ENCODE data around the gene EOLA1.
A peak's percentile ranks its signal among the peaks of the same experiment; 100 is the strongest.
"Not testable (repeated sequence)": the region's sequence is repeated elsewhere in the genome, so short reads cannot be mapped to it uniquely, and the experiment has no call there.

Gene EOLA1

DNA sequence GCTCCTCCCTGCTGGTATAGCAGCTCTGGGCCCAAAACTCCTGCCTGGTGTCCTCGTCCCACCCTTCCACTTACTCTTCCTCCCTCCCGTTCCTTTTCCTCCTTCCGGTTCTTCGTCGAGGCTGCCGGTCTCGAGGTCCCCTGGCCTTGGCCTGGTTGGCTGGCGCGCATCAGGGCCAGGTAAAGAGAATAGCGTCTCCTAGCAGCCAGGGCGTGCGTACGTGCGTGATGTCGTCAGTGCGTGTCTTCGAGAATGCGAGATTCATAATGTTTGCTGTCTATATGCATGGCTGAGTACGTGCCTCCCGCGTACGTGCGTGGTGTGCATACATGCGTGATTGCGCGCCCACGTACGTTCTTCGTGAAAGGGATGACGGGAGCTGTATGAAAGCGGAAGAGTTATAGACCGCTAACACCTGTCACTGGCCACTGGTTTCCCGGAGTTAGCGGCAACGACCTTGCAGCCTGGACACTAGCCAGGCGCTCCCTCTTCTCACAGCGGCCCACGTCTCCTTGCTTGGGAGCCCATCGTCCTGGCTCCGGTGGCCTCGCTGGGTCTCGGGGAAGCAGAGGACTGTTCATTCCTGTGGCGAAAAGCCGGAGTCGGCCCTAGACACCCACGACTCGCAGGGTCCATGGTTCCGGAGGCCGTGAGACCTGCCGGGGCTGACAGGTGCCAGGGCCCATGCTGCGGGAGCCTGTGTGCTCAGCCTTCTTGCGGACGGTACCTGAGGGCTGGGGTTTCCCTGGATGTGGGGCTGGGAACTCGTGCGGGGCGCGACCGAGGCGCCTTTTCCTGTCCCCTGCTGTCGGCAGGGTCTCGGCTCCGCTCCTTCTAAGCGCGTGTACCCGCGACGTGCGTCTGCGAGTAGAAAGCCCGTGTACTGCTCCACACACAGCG is at the start of gene EOLA1:
TSS of gene EOLA1 (plus strand) at position 392 of the 900 bp plus-strand sequence. CDS start 4,619 bp downstream, outside the sequence.
- Mint-ChIP-seq H3K27me3 (ENCODE audit: low read depth) (no peaks in the 10 kb centered on the region), H3K4me3 (peak within 1 kb of the TSS; percentile 100), H3K9me3 (no peaks in the 10 kb centered on the region), H3K4me1 (ENCODE audit: low read depth) (peaks cover 1% of the 10 kb centered on the region), H3K27ac (peak within 1 kb of the TSS; percentile 100), H3K36me3 (ENCODE audit: low read depth) (peaks cover 6% of the 10 kb centered on the region)
- peak; percentile 80 for DNase-seq (ENCODE audit: low spot score)

DNA sequence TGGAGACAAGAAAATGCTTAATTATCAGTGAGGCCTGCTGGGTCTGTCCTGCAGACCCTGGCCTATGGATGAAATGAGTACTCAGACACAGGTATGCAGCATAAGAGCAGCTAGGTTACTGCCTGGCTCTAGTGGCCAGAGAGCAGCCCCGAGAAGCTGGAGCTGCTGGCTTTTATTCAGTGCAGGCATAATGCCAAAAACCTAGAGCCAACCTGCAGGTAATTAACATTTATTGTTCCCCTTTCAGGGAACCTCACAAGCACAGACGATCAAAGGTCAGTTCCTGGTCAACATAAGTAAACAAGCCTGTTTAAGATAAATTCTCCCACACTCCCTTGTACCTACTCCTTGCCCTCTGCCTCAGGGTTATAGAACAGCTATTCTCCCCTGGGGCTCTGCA is 49.0 kb upstream of the EOLA1 start:
- Mint-ChIP-seq H3K9me3 (no peaks in the 10 kb centered on the region), H3K27ac (no peak overlapping the region), H3K4me1 (ENCODE audit: low read depth) (peaks cover 5% of the 10 kb centered on the region), H3K4me3 (no peak overlapping the region), H3K36me3 (ENCODE audit: low read depth) (peaks cover 31% of the 10 kb centered on the region), H3K27me3 (ENCODE audit: low read depth) (no peaks in the 10 kb centered on the region)
- DNase-seq (ENCODE audit: low spot score), result no peak

DNA sequence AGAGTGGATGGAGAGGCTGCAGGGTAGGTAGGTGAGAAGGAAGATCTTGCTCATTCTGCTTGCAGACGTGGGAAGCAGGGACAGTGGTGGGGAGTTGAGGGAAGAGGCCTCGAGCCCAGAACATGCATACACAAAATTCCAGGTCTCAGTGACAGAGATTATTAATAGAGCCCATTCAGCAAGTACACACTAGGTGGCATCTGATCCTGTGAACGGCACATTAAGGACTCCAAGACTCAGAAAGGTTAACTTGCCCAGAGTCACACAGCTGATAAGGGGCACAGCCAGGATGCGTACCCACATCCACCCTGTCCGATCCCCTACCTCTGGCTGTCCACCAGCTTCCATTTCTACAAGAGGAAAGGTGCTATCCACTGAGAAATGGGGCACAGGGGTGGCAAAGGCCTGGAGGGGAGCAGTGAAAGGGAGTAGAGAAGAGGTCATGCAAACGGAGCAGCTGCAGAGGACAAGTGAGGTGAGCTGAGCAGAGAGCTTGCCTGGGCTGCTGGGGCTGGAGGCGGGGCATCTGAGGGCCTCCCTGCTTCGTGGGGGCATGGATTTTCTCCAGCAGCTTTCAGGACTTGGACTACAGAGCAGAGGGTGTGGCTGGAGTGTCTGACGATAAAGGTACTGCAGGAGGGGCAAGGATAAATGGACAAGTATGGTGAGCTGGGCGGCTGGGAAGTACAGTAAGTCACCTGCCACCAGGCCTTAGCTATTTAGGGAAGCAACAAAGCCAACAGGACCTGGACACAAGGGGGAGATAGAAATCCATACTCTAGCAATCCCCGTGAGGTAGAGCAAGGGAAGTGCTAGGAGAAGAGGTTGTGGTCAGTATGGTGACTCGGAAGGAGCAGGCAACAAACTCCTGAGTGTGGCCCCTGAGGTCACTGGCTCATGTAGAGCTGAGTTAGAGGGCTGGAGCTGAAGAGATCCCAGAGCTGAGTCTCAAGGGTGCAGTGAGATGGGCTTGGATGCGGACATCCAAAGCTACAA is 46.9 kb upstream of the EOLA1 start:
- no peak for DNase-seq (ENCODE audit: low spot score)
- Mint-ChIP-seq H3K9me3 (no peaks in the 10 kb centered on the region), H3K27ac (no peak overlapping the region), H3K4me3 (no peak overlapping the region), H3K27me3 (ENCODE audit: low read depth) (no peaks in the 10 kb centered on the region), H3K4me1 (ENCODE audit: low read depth) (no peaks in the 10 kb centered on the region), H3K36me3 (ENCODE audit: low read depth) (peaks cover 36% of the 10 kb centered on the region)

DNA sequence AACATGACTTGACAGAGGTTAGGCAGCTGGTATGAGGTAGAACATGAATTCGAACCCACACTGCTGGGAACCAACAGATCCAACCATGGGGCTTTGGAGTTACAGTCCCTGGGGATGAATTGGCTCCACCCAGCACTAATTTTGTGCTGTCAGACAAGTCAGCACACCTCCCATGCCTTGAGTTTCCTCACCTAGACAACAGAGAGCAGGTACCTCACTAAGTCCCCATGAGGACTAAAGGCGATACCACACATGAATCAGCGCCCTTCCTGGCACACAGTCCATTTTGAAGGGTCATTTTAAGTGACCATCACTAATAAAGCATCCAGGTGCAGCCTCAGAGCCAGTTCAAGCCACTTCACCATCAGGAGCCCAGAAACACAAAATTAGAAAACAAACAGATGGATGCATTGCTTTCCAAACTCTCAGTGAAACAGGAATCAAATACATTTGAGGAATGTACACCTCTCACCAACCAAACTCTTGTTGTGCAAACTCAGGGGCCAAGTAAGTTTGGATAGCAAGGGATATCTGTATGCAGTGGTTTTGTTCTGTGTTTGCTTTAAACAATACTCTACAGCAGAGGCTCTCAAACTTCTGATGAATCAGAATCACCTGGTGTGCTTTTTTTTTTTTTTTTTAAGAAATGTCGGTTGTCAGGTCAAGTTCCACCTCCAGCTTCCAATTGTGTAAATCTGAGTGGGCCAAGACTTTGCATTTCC is 45.8 kb upstream of the EOLA1 start:
- H3K9me3 Mint-ChIP-seq, result no peaks in the 10 kb centered on the region
- peaks cover 2% of the 10 kb centered on the region for H3K4me1 Mint-ChIP-seq (ENCODE audit: low read depth)
- H3K4me3 Mint-ChIP-seq, result no peak overlapping the region
- H3K27me3 Mint-ChIP-seq (ENCODE audit: low read depth), result no peaks in the 10 kb centered on the region
- no peak for DNase-seq (ENCODE audit: low spot score)
- H3K36me3 Mint-ChIP-seq (ENCODE audit: low read depth), result peaks cover 33% of the 10 kb centered on the region
- no peak overlapping the region for H3K27ac Mint-ChIP-seq

DNA sequence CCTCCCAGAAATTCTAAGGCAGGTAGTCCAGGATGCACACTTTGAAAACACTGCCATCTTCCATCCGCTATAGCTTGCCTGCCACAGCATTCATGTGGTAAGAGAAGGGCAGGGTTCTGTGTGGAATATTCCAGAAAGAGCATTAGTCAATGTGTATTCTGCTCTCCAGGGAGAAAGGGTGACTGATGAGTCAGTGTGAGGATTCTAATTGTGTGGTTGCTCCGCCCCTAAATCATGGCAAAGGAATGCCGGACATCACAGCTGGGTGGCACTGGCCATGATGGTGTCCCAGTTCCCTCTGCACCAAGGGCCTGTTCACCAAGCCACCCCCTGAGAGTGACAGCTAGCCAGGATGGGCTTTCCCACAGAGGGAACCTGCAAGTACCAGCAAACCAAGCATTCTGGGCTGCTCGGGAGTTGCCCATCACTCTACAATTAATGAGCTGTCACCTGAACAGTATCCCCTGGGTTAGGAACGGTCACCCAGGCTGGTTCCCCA is 45.2 kb upstream of the EOLA1 start:
- no peak overlapping the region for H3K27ac Mint-ChIP-seq

DNA sequence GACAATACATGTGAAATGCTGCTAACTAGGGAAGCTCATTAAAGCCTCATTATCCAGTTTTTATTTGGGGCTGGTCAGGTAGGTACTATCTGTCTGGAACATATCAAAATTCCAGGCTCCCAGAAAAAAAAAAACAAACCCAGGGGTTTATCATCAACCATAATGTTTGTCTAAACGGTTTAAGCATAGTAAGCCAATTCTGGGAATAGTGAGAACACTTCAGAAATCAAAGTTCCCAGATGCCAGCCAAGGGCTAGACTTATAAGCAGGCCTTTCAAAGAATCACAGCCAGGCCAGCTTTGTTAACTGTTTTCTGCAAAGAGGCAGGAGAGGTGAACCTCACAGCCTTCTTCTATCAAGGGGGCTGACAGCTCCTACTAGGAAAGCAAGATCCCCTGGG is 43.8 kb upstream of the EOLA1 start:
- no peak for DNase-seq (ENCODE audit: low spot score)
- no peak overlapping the region for H3K4me3 Mint-ChIP-seq
- H3K9me3 Mint-ChIP-seq, result no peaks in the 10 kb centered on the region
- H3K36me3 Mint-ChIP-seq (ENCODE audit: low read depth), result peaks cover 29% of the 10 kb centered on the region
- H3K27me3 Mint-ChIP-seq (ENCODE audit: low read depth), result no peaks in the 10 kb centered on the region
- H3K27ac Mint-ChIP-seq, result no peak overlapping the region
- peaks cover 16% of the 10 kb centered on the region for H3K4me1 Mint-ChIP-seq (ENCODE audit: low read depth)

More for the DNA sequence above, 45.2 kb upstream of the EOLA1 start:
- H3K4me1 Mint-ChIP-seq (ENCODE audit: low read depth), result peaks cover 7% of the 10 kb centered on the region
- H3K4me3 Mint-ChIP-seq, result no peak overlapping the region
- H3K36me3 Mint-ChIP-seq (ENCODE audit: low read depth), result peaks cover 31% of the 10 kb centered on the region
- no peak for DNase-seq (ENCODE audit: low spot score)
- H3K27me3 Mint-ChIP-seq (ENCODE audit: low read depth), result no peaks in the 10 kb centered on the region
- H3K9me3 Mint-ChIP-seq, result no peaks in the 10 kb centered on the region

DNA sequence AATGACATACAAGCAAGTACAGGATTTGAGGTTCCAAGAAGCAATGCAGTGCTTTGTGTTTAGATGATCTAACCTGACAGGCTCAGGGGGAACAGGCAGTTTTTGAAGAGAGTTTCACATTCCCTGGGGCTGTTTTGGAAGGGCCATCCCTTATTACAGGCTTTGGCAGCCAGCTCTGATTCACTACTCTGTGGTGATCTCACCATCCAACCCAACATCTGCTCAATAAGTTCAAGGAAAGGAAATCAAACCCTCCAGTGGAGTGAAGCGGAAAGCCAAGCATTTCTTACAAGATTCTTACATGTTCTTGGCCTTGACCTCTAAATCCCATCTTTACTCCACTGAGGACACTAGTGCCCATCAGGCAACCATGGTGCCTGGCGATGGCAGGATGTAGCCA is 43.2 kb upstream of the EOLA1 start:
- Mint-ChIP-seq H3K27ac (no peak overlapping the region), H3K4me3 (no peak overlapping the region), H3K9me3 (no peaks in the 10 kb centered on the region), H3K27me3 (ENCODE audit: low read depth) (no peaks in the 10 kb centered on the region), H3K4me1 (ENCODE audit: low read depth) (peaks cover 21% of the 10 kb centered on the region), H3K36me3 (ENCODE audit: low read depth) (peaks cover 32% of the 10 kb centered on the region)
- no peak for DNase-seq (ENCODE audit: low spot score)

DNA sequence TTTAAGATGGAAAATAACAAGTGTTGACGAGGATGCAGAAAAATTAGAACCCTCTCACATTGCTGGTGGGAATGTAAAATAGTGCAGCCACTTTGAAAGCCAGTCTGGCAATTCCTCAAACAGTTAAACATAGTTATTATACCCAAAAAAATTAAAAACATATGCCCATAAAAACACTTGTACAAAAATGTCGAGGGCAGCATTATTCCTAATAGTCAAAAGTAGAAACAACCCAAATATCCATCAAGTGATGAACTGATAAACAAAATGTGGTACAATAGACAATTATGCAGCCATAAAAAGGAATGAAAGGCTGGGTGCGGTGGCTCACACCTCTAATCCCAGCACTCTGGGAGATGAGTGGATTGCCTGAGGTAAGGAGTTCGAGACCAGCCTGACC is 42.0 kb upstream of the EOLA1 start:
- Mint-ChIP-seq H3K36me3 (ENCODE audit: low read depth) (peaks cover 34% of the 10 kb centered on the region), H3K27ac (no peak overlapping the region), H3K27me3 (ENCODE audit: low read depth) (no peaks in the 10 kb centered on the region), H3K4me1 (ENCODE audit: low read depth) (peaks cover 22% of the 10 kb centered on the region), H3K9me3 (no peaks in the 10 kb centered on the region), H3K4me3 (no peak overlapping the region)
- no peak for DNase-seq (ENCODE audit: low spot score)

DNA sequence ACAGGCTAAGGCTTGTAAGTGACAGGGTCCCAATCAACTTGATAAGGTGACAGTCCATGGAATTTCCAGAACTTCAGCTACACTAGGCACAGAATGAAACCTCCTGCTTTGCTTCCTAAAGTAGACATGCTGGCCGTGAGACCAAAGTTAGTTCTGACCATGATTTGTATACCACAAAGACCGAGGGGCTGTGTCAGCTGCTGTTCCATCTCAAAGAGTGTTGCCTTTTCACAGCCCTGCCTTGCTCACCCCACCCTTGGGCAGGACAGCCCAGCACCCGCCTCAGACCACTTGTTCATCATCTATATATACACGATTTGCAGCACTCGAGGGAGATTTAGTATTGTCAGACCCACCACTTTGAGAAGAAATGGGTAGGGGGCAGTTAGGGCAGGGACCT is 41.0 kb upstream of the EOLA1 start:
- Mint-ChIP-seq H3K36me3 (ENCODE audit: low read depth) (peaks cover 36% of the 10 kb centered on the region), H3K27ac (no peak overlapping the region), H3K4me1 (ENCODE audit: low read depth) (peaks cover 28% of the 10 kb centered on the region), H3K27me3 (ENCODE audit: low read depth) (no peaks in the 10 kb centered on the region), H3K4me3 (no peak overlapping the region), H3K9me3 (no peaks in the 10 kb centered on the region)
- DNase-seq (ENCODE audit: low spot score), result no peak

DNA sequence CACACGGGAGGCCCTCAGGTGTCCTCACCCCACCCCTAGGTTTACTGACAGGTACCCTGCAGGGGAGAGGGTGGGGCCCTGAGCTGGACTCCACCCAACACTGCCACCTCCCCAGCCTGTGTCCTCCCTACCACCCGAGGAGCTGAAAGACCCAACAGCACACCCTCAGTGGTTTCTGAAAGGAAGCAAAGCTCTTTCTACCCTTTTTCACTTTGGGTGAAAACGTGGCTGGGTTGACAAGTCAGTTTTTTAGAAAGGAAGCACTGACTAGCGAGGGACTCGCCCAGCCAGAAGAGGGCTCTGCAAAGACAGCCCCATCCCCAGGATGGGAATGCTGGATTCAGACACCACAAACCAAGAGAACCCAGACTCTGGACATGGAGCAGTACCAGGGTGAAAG is 37.9 kb upstream of the EOLA1 start:
- DNase-seq (ENCODE audit: low spot score); H3K27me3 Mint-ChIP-seq (ENCODE audit: low read depth); H3K9me3 Mint-ChIP-seq: not testable (repeated sequence)
- H3K27ac Mint-ChIP-seq, result peak overlapping the region; percentile 83
- H3K36me3 Mint-ChIP-seq (ENCODE audit: low read depth), result peaks cover 23% of the 10 kb centered on the region
- peaks cover 33% of the 10 kb centered on the region for H3K4me1 Mint-ChIP-seq (ENCODE audit: low read depth)
- peak overlapping the region; percentile 58 for H3K4me3 Mint-ChIP-seq

DNA sequence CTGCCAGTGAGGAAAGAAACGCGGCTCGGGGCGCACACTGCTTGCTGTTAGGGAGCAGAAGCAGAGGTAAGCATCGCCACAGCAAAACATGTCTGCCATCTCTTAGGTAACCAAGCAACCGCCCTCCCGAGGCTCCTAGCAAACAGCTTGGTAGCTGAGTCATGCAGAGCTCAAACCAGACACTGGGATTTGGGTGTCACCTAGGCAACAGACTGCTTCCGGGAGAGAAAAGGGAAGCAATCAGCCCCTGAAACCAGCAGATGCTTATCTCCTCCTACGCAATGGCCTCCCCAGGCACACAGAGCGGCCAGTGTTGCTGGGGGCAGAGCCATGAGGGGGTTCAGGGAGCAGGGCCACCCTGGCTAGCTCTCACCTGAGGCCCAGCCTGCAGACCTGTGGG is 37.4 kb upstream of the EOLA1 start:
- peaks cover 33% of the 10 kb centered on the region for H3K4me1 Mint-ChIP-seq (ENCODE audit: low read depth)
- H3K4me3 Mint-ChIP-seq, result peak overlapping the region; percentile 96
- H3K27ac Mint-ChIP-seq, result peak overlapping the region; percentile 75

DNA sequence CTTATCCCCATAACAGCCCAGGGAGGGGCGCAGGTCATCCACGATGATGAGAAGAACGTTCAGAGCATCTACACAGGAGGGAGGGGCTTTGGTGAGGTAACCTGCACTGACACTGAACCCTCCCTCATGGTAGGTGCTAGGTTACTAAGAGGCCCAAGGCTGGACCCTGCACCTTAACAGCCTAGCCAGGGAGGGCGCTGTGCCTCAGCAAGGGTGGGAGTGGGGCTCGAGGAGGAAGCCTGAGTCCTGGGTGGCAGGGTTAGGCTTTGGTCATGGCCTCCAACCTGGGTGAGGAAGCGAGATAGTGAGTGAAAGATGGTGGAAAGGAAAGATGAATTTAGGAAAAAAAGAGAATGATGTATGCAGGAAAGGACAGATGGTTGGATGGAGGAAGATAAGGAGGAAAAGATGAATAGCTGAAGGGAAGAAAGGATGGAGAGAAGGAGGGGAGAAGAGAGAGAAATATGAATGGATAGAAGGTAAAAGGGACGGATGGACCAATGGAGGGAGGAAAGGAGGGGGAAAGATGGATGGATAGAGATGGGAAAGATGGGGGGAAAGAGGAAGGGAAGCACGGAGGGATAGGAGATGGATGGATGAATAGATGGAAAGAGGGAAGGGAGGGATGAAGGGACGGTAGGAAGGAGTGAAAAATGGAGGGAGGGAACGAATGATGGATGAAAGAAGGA is 36.4 kb upstream of the EOLA1 start:
- Mint-ChIP-seq H3K4me1 (ENCODE audit: low read depth) (peaks cover 33% of the 10 kb centered on the region), H3K27ac (peak overlapping the region; percentile 100), H3K4me3 (peak overlapping the region; percentile 96), H3K36me3 (ENCODE audit: low read depth) (peaks cover 16% of the 10 kb centered on the region), H3K27me3 (ENCODE audit: low read depth) (peaks cover 3% of the 10 kb centered on the region), H3K9me3 (no peaks in the 10 kb centered on the region)
- peak; percentile 44 for DNase-seq (ENCODE audit: low spot score)

More for the DNA sequence above, 37.4 kb upstream of the EOLA1 start:
- H3K9me3 Mint-ChIP-seq; H3K27me3 Mint-ChIP-seq (ENCODE audit: low read depth): not testable (repeated sequence)
- peak; percentile 71 for DNase-seq (ENCODE audit: low spot score)
- peaks cover 18% of the 10 kb centered on the region for H3K36me3 Mint-ChIP-seq (ENCODE audit: low read depth)
